GM23248 (cell line): Measurements from ENCODE around the gene LIN28A.

ENCODE experiments used
- EZH2 ChIP-seq: fragments of 200-600 bp; sonication (generic); IDR thresholded peaks from 2 replicates; pipeline ENCODE4 v1.6.1; 2018; ENCODE audit warnings: antibody characterized with exemption, mild to moderate bottlenecking; ENCODE audit not compliant: insufficient read depth, poor library complexity, severe bottlenecking
- EZH2phosphoT487 ChIP-seq: fragments of 200-600 bp; sonication (generic); IDR thresholded peaks from 2 replicates; pipeline ENCODE4 v1.6.1; 2018; ENCODE audit warnings: antibody characterized with exemption, moderate library complexity, mild to moderate bottlenecking, low read depth; ENCODE audit not compliant: insufficient read depth

DNA sequence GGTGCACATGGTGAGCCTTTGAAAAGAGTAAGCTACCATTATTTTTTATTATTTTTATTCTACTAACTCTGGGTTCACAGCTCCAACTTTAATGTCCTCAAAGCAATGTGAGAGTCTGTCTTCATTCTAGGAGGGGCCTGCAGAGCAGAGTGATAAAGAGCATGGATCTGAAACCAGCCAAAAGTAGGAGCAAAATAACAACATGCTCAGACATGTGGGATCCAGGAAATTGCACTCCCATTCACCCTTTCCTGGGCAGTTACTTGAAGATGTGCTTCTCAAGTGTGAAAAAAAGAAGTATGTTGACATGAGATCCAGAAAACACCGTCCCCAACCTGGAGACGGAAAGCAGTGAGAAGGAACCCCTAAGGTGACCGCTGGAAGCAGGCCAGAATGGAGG lies 8.7 kb upstream of the LIN28A start:
- TF ChIP-seq EZH2: no peak
- no peak for TF ChIP-seq EZH2phosphoT487
